ENCODE measurements around the gene KCNT2.

DNA sequence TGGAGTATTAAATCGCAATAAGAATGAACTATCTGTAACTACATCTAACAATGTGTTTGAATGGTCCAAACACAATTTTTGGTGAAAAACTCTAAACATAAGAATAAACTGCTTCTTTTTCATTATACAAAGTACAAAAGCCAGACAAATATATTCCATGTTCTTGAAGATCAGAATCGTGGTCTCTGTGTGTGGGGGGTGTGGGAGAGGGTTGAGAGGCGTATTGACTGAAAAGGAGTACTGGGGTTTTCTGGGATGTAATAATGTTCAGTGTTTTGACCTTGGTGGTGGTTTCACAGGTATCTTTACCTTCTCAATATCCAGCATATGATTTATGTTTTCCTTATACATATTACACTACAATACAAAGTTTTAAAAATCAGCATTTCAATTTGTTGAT is 42.8 kb upstream of the KCNT2 start:
- no peak for TF ChIP-seq SUZ12 (IDR thresholded peaks at IDR 0.05)
- no peak for TF ChIP-seq SP1 (IDR thresholded peaks at IDR 0.05)
- TF ChIP-seq L3MBTL2 (conservative IDR thresholded peaks at IDR 0.05), result no peak
- TF ChIP-seq FOXM1 (IDR thresholded peaks at IDR 0.05; ENCODE audit: borderline replicate concordance), result no peak
- no peak for TF ChIP-seq LEF1 (IDR thresholded peaks at IDR 0.05; ENCODE audit: borderline replicate concordance)
- no peak for TF ChIP-seq ZNF384 (IDR thresholded peaks at IDR 0.05)
- no peak for TF ChIP-seq BHLHE40 (IDR thresholded peaks at IDR 0.05; ENCODE audit: borderline replicate concordance)

Data from HEK293T (cell line).